ENCODE data around the gene SGK1.
"Not testable (repeated sequence)": the region's sequence is repeated elsewhere in the genome, so short reads cannot be mapped to it uniquely, and the experiment has no call there.

SGK1 gene

DNA sequence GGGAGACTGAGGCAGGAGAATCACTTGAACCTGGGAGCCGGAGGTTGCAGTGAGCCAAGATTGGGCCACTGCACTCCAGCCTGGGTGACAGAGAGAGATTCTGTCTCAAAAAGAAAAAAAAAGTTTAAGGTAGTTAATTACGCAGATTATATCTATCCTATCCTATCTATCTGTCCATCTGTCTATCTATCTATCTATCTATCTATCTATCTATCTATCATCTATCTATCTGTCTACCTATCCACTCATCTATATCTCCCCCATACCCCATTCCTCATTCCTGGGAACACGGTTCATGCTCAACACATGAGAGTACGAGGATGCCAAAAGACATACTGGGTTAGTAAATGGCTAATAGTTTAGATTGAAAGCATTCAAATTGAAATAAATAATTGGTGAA is 8.3 kb upstream of the SGK1 start:
- not testable (repeated sequence) for DNase-seq

DNA sequence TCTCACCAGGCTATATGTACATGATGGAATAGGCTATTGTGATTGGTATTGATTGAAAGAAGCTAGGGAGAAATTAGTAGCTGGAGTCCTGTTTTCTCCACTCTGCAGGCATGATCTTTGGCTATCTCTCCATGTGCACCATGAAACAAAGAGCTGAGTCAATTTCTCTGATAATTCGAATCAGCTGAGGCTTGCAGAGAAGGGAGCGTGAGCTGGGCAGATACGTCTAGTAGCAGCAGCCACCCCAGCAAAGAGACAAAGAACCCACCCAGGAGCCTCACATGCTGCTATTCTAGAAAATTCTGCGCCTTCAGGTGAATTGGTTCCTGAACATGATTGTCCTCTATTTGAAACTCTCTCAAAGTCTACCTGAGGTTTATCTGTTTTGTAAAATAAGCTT is 6.9 kb upstream of the SGK1 start:
- no peak for DNase-seq

DNA sequence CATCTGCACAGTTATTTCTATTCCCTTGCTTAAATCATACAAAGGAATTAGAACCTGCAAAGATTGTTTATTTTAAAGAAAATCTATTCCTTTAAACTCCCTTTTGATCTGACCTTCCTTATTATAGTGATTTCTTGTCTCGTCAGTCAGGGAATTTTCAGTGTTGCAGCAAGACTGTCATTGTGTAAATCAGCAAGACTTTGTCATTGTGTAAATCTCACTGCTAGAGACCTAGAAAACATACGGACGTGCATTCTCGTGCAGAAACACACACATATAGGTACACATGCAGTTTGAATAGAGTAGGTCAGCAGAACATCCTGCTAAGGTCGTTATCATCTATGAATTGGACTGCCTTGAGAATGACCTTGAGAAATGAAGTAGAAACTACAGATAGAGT is 6.2 kb upstream of the SGK1 start:
- no peak for DNase-seq

DNA sequence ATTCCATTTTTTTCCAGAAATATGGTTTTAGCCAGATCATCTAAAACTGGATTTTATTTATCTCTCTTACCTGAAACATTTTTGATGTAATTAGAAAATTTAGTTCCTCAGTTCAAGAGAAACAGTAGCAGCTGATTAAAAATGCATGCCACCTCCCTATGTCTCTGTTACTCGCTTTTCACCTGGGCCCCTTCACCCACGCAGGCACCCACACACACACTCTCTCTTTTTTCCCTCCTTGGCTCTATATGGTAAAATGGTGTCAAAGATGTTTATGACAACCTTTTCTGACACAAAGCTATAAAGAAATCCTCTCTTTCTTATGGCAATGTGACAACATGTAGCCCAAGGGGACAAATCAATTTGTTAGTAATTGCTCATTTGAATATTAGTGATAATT is 5.8 kb upstream of the SGK1 start:
- no peak for DNase-seq

DNA sequence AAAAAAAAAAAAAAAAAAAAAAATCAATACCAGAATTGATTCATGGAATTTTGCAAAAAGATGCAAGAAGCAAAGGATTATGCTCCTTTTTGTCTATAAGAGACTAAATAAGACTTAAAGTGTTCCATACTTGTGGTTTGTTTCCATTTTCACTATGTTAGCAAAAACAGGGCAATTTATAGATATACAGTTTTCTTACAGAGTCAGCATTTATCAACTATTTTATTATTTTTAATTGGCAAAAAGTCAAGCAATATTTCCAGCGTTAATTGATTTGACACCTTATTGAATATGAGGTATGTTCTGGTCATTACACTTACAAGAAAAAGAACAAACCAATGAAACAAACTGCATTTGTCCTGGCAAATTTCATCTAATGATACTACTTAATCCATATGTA is 5.4 kb upstream of the SGK1 start:
- no peak for DNase-seq

DNA sequence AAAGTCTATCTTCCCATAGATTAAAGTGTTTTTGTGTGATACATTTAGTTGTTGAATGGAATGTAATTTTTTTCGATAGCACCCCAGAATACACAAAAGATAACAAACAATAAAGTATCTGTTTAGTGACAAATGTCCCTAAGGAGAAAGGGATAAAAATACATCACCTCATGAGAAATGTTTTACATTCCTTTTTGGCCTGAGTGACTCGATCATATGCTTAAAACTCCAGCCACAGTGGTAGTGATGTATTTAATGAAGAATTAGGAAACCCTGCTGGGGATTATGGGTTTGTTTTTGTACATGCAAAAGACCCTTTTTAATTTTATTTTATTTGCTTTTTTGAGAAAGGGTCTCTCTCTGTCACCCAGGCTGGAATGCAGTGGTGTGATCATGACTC is 4.3 kb upstream of the SGK1 start:
- DNase-seq: no peak

DNA sequence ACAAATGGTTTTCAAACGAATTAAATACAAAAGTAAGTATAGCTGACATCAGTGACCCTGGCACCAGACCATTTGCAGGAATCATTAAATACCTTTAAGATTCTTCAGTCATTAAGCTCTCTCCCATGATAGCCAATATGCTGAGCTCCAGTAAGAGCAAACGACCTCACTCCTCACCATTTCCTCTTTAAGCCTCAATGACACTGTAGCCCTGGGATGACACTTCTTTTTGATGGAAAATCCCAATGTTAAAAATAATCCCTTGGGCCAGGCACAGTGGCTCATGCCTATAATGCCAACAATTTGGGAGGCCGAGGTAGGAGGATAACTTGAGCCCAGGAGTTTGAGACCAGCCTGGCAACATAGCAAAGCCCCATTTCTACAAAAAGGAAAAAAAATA is 3.3 kb upstream of the SGK1 start:
- DNase-seq: no peak

DNA sequence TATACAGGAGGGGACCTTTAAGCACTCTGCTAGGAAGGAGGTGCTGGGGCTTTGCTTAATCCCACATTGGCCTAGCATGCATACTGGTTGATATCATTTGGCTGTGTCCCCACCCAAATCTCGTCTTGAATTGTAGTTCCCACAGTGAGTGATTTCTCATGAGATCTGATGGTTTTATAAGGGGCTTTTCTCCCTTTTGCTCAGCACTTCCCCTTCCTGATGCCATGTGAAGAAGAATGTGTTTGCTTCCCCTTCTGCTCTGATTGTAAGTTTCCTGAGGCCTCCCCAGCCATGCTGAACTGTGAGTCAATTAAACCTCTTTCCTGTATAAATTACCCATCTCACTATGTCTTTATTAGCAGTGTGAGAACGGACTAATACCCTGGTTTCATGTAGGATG is 1.8 kb upstream of the SGK1 start:
- not testable (repeated sequence) for DNase-seq

DNA sequence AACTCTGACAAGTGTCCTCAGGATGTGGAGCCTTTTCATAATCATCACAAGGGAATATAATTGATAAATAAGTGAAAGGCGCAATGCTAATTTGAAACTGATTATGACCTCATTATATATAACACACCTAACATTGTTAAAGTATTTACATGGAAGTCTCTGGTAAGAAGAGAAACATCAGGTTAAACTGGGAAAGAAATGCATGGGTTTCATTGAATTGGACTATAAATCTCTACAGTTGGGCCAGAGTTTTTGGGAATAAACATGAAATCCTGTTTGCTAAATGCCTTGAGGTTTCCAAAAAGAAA is 1.0 kb upstream of the SGK1 start:
- no peak for DNase-seq

DNA sequence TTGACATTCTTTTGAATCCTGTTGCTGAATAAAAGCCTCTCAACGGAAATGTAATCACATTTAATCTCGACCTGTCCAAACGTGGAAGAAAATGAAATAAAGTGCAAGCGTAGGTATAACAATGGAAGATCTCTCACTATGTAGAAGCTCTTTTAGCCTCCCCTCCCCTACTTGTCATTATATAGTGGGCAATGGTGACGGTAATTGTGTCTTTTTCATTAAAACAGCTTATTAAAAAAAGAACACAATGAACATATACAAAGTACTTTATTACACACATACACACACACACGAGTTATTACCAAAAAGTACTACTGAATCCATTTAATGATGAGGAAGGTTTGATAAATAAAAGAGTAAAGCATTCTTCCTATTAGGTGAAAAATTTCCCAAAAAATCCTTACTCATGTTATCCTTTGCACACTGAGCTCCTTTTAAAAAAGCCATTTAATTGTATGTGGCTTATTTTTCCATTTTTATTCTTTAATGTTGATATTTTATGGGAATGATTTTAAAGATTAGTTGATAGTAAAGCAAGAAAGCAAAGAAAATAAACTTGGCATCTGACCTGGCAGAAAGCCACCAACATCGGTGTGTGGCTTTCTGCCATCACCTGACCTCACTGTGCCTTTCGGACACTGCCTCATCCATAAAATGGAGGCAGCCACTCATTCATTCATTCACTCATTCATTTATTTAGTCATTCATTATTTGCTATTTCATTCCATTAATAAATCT is 493 bp upstream of the SGK1 start:
- DNase-seq: no peak

DNA sequence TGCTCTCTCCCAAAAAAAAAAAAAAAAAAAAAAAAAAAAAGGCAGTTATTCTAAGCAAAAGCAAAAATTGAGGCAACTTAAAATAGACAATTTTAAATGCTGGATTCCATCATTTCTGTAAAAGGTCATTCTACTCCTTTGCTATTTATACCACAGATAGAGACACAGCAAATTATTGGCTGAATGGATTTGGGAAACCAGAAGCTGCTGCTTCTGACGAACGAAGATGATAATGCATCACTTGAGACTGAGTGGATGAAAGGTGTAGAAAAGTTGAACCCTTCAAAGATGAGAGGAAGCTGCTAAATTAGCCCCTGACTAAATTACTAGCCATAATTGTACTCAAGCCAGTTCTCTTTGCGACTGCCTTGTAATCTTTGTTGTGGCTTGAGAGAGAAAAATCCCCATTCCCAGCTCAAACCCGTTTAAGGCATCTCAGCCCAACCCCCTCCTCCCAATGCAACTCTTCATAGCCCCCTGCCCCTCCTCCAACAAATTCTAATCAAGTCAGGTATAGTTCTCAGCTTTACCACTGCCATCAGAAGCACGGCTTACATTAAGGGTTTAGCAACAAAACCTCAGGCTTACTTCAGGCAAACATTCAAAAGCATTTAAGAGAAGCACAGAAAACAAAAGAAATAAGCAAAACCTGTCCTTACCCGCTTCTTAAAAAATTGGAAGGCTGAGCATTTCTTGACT is 1.0 kb downstream of the SGK1 start:
- no peak for DNase-seq

DNA sequence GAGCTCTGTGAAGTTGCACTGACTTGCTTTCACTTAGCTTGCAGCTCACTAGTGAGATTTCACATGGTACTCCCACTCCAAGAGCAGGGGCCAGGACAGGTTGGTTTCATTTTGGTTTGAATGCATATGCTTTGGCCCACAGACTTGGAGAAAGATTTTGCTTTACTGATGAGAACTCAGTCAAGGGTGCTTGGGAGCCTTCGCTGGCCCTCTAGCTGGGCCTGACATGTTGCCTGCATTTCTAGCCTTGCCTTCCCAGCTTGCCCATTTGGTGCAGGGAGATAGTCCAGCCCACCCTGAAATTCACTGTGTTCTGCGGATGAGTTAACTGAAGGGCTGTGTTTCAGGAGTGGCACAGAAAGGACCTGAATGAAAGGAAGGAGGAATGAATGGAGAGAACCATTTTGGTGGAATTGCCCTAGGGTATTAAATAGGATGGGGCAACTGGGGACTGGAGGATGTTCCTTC is 1.9 kb downstream of the SGK1 start:
- no peak for DNase-seq

DNA sequence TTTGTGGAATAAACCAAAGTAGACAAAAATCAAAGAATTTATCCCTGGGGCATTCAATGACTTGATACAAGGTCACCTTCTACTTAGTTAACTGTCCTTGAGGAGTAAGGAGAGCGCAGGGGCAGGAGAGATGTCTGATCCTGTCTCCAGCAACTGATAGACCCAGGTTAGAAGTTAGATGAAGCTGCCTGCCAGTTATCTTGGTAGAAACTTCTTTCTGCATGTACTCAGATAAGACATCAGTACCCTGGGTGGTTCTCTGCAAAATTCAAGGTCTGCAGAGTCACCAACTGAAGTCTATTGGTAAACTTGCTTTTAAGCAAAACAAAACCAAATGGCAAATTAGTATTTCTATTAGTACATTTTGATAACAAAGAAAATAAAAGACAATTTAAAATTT is 2.7 kb downstream of the SGK1 start:
- no peak for DNase-seq

DNA sequence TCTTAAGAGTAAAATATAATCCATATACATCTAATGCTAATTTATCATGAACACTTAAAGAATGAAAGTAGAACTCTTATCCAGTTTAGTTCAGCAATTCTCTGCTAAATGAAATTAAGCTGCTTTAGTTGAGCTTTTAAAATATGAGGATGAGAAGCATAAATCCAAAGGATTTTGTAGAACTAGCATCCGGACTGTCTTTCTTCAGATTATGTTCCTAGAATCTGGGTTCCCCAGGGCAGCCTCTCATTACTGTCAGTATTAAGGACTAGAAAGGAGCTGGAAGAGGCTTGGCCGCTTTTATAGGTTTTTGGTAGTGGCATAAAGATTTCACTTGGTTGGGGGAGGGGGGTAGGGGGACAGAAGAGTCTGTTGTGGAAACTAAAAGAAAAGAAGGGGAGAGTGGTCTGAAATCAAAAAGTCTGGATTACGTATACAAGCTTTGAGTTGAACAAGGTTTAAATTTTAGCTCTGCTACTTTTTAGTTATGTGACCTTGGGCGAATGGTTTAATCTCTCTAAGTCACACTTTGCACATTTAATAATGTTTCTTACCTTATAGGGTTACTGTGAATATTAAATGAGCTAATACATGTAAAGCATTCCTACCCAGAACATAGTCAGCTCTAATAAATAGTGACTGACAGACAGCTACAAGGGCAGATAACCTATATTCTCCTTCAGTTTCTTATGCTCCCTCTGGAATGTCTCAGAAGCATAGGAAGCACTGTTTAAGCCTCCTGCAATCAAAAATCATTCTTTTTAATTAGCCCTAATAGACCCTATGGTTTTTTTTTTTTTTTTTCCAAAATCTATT is 3.7 kb downstream of the SGK1 start:
- no peak for DNase-seq

DNA sequence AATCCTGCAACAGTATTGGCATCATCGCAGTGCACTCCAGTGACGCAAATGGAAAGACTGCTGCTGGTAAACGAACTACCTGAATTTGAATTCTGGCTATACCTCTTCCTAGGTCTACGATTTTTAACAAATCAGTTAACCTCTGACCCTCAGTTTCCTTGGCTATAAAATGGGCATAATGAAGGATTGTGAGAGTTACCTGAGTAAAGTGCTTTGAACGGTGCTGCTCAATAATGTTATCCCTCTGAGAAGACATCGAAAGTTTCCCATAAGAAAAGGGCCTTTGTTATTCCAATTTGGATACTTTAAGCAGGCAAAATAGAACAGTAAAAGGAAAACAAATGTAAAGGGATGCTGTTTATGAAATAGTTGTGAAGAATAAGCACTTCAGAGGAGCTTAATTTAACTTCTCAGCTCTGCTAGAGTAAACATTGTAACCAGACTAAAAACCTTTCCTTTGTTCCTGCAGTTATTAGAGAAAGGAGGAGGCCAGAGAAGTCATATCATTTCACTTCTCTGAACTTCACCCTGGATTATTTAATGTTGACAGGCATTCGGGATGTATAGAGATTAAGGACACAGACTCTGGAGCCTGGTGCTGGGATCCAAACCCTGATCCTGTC is 5.8 kb downstream of the SGK1 start:
- no peak for DNase-seq

DNA sequence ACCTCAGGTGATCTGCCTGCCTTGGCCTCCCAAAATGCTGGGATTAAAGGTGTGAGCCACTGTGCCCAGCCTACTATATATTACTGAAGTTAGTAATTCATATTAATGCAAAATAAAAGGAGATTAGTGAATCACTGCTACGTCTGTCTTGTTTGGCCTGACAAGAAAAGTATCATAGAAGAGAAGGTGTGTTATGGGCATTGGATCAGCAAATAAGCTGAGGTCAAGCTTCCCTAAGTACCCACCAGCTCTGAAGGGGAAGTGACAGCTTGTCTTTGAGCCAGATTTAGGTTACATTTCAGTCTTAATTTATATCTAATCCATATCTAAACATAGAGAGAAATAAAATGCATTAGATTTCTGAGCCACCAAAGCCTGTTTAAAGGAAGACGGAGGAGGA is 7.1 kb downstream of the SGK1 start:
- DNase-seq: no peak

DNA sequence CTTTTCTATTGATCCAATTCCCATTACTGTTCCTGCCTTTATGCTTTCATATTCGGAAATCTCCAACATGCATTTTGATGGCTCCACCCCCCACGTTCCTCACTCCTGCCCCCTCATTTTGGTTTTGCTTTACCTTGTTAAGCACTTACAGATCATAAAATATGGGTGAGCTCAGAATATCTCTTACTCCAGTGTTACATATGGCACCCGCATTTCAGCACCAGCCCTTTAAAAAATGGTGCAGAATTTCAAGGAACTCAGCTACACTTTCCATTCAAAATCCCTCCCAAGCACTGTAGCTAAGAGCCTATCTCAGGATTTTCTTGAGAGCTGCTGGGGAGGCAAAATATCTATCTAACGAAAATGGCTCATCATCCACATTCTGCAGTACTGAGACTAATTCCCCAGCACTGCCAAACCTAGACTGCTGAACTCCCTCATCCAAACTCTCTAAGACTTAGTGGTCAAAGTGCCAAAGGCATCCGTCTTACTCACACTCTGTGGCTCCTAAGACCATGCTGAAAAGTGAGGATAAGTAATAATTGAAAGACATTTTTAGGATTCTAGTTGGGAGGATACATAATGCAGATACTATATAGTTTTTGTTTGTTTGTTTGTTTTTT is 7.8 kb downstream of the SGK1 start:
- no peak for DNase-seq

DNA sequence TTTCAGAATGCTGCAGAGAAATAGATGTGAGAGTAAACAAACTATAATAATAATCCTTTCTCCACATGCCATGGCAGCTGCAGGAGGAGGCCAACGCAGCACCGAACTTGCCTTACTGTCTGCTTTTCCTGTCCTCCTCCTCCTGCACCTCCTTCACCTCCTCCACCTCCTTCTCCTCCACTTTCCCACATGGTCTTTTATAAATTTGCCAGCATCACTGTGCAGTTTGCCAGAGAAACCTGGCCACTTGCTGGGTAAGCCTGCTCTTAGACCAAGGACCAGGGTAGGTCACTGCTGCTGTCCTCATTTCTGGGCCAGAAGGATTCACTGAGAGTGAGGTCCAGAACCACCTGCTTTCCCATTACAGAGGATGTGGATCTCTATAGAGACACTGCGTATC is 8.7 kb downstream of the SGK1 start:
- no peak for DNase-seq

DNA sequence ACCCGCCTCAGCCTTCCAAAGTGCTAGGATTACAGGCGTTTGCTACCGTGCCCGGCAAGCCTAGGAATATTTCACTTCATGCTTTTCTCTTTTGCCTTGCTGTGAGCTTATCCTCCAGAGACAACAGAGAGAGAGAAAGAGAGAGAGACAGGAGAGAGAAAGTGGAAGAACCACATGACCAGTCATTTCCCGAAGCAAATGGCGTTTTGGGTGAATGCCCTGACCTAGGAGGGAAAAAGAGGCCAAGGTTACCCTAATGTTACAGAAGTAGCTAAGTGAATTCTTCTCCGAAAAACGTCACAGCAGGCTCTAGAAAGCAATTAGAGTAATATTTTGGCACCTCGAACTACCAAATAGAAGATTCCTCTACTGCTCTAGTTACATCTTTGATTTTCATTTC is 9.1 kb downstream of the SGK1 start:
- no peak for DNase-seq

DNA sequence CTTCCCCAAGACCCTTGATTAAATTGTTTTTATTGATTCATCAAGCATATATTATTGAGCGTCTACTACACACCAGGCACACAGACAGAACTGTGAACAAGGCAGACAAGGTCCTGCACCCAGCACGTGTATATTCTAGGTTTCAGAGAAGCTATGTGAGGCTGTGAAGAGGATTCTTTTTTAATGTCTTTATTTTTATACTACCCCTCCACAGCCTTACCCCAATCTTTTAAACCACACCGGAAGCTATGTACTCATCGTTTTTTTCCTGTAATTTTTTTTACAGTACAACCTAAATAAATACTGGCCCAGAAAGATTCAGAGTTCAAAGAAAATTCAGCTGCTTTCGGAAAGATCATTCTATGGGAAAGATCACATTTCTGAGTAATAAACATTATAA is 10.0 kb downstream of the SGK1 start:
- DNase-seq: no peak

DNA sequence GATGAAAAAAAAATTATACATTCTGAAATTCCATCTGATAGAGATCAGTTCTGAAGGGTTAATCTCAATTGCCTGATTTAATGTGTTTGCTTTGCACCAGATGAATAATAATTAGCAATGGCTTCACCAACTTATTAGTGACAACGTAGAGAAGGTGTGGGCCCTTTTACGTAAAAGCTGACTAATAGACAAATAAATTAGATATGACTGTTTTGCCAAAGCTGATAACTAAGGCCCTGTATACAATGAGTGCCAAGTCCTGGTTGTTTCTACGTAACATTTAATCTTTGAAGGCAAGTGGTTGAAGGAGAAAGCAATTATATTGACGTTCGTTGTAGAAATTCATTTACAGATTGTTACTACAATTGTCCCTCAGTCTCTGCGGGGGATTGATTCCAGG is 10.8 kb downstream of the SGK1 start:
- no peak for DNase-seq

DNA sequence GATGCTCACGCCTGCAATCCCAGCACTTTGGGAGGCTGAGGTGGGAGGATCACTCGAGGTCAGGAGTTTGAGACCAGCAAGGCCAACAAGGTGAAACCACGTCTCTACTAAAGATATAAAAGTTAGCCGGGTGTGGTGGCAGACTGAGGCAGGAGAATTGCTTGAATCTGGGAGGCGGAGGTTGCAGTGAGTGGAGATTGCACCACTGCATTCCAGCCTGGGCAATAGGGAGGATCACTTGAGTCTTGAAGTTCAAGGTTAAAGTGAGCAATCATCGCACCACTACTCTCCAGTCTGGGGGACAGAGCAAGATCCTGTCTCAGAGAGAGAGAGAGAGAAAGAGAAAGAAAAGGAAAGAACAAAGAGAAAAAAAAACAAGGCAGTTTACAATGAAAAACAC is 13.5 kb downstream of the SGK1 start:
- not testable (repeated sequence) for DNase-seq

DNA sequence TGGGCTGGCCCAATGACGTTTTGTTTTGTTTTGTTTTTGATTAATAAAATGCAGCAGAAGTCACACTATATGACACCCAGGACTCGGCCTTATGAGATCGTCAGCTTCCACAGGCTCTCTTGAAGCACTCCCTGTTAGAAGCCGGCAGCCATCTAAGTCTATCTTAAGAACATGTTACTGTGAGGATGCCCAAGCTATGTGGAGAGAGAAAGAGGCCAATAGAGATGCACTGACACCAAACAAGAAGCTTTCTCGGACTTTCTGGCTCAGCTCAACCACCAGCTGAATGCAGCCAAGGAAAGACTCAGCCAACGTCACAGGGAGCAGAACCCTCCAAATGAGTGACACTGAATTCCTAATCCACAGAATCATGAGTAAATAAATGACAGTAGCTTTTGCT is 14.0 kb downstream of the SGK1 start:
- DNase-seq: no peak
